Measurements from ENCODE around the gene VASP.
A peak's percentile ranks its signal among the peaks of the same experiment; 100 is the strongest.

VASP gene

DNA sequence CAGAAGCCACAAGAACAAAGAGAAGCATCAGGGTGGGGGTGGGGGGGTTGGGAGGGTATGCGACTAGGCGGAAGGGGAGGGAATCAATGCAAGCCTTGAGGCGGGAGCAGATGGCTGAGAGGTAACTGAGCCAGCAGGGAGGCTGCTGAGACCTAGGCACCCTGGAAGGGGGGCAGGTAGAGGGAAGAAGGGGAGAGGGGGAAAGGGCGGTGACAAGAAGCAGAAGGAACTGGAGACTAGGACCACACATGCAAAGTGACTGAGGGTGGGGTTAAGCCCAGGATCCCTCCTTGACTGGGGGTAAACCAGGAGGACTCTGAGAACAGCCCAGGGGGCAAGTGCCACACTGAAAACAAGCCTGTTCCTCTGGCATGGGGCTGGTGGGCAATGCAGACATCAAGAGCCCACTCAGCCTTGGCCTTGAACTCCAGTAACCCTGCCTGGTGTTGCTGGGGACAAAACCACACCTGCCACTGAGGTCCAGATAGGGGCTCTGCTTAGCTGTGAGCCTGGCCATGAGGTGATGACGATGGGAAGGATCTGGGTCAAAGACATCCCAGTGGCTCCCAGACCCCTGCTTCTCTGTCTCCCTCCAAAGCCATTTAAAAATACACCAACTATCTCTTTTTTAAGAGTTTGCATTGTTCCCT is 57.0 kb downstream of the VASP start:
- no peak for DNase-seq

DNA sequence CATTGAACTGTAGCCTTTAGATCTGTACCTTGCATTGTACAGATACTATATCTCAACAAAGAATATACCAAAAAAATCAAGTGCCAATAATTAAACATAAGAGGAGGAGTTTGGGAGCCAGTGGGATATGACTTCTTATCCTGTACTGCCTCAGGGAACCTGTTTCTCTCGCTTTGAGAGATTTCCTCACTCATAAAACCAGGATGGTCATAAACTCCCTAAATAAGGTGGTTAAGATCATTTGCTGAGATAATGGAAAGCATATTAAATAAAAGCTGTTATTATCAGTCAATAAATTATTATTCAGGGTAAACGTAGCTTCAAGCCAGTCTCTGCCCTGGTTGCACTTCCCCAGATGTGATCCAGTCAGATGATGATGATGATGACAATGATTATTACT is 60.3 kb downstream of the VASP start:
- DNase-seq, result peak; percentile 11

DNA sequence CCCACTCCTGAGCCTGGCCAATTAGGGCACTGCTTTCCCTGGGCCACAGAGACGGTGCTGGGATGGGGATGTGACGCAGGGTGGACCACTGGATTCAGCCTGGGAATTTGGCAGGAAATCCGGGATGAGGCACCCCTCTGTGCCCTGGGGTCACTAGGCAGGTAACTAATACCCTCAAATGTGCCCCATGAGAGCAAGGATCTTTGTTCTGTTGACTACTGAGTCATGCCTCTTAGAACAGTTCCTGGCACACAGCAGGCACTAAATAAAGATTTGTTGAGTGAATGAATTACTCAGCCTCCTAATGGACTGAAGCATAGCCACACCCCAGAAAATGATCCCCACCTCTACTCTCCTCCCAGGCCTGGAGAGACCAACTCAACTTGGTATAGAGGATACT is 61.5 kb downstream of the VASP start:
- no peak for DNase-seq

DNA sequence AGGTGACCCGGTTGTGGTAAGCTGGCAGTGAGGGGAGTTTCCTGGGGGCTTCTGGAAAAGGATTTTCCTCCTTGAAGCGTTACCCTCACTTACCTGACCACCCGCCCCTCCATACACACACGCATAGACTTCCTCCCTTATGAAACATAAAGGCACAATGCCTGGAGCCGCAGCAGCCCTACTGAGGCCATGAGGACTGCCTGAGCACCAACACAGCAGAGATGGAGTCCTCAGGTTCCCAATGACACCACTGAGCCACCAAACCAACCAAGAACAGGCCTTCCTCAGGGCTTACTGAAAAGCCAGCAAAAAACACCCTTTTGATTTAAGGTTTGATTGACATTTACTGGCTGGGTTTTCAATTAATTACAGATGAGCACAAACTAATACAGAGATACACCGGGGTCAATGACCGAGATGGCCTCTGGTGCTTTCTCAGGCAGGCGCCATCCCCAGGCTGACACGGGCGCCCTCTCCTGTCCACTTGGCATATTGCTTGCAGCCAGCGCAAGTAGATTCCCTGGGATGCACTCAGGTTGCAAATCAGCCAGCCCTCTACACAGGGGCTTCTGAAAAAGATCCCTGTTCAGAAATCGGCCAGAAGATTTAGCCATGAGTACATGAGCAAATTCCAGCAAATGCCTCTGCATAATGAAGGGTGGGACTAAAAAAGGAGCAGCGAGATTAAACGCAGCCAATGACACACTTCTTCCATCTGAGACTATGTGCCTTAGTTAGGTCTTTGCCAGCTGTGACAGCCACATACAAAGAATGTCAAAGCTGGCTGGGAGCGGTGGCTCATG is 62.5 kb downstream of the VASP start:
- peak; percentile 44 for DNase-seq

DNA sequence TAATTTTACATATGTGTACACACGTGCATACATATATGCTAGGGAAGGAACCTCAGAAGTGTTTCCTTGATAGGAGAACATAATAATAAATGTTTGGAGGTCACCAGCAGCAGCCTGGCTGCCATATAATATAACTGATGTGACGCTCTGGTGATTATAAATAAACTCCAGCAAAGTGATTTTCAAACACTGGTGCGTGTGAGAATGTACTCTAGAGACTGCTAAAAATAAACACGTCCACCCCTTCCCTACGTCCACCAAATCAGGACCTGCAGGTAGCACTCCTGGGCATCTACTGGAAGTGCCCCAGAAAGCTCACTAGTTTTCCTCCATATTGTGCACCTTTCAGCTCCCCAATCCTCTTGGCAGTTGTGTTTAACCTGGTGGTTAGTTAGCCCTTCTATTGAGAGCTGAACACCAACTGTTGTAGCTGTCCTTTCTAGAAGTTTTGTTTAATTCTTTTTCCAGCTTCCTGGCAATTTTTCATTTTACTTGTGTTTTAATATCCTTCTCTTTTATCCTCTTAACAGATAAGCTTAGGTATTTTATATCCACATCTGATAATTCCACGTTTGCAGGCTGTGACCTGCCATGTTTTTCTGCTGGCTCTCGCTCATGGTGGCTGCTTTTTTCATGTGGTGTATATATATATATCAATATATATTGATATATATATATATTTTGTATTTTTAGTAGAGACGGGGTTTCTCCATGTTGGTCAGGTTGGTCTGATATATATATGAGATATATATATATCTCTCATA is 64.4 kb downstream of the VASP start:
- no peak for DNase-seq

DNA sequence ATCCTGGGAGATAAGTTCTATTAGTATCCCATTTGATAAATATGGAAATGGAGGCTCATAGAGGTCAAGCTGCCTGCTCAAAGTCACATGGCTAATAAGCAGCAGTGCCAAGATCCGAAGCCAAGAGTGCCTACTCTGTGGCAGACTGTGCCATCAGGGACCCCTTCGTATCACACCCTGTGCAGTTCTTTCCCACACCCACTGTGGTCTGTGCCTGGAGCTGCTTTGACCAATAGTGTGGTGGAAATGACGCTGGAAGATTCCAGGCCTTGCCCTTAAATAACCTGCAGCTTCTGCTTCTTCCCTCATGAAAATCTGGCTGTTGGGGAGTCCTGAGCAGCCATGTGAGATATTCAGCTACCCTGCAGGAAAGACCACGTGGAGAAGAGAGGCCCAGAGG is 67.2 kb downstream of the VASP start:
- no peak for DNase-seq

DNA sequence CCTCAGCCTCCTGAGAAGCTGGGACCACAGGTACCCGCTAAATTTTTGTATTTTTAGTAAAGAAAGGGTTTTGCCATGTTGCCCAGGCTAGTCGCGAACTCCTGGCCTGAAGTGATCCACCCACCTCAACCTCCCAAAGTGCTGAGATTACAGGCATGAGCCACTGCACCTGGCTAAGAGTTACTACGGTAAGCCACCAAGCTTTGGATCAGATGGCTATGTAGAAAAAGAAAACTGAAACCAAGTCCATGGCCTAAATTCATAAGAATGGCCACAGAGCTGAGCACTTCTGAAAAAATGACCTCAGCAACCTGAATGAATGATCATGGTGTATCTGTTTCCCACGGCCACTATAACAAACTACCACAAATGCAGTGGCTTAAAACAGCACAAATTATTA is 67.9 kb downstream of the VASP start:
- DNase-seq, result no peak
